H1 (cell line): ENCODE results near the gene PRR23E. TPM values are rescaled to one million over a fixed set of nuclear protein-coding genes. Genes with fewer than 3 reads are reported as not detected.

Source experiments
- CTCF ChIA-PET: fragments of 300-600 bp; sonication (Branson Sonifier 250); formaldehyde crosslinking; loops from one replicate; lab custom pipeline; 2021; ENCODE audit not compliant: partially characterized antibody; lab: Charles Lee
- POLR2A ChIA-PET: fragments of 300-600 bp; sonication (Branson Sonifier 250); formaldehyde crosslinking; loops from one replicate; lab custom pipeline; 2021; ENCODE audit warnings: inconsistent platforms; ENCODE audit not compliant: partially characterized antibody; lab: Charles Lee
- DNase-seq, 2 experiments: peaks; one replicate each; pipeline versions ENCODE4 v3.0.0 to v3.0.0-alpha.2; 2010 to 2022; ENCODE audit warnings: low spot score in 2 of 2, low read depth in 1 of 2, mixed read lengths in 1 of 2
- FAIRE-seq: peaks from 2 replicates; lab custom pipeline; 2011; peaks lifted over from hg19 to GRCh38; lab: Jason Lieb, UNC
- H2AFZ ChIP-seq: 2 replicates; pipeline ENCODE4 v1.8.1; 2012; ENCODE audit warnings: low read length, inconsistent platforms
- H2AK5ac ChIP-seq: 2 replicates; pipeline ENCODE4 v1.6.1; 2013; ENCODE audit warnings: low read depth, low read length
- H2BK120ac ChIP-seq: replicated peaks from 2 replicates; pipeline ENCODE3; 2013; ENCODE audit warnings: low read depth, low read length, inconsistent platforms
- H2BK12ac ChIP-seq: 2 replicates; pipeline ENCODE4 v1.6.1; 2013; ENCODE audit warnings: low read depth, low read length
- H2BK15ac ChIP-seq: 2 replicates; pipeline ENCODE4 v1.6.1; 2013; ENCODE audit warnings: low read length
- H2BK20ac ChIP-seq: 2 replicates; pipeline ENCODE4 v1.6.1; 2013; ENCODE audit warnings: low read length
- H2BK5ac ChIP-seq: 2 replicates; pipeline ENCODE4 v1.6.1; 2013; ENCODE audit warnings: low read depth, low read length
- H3K14ac ChIP-seq: 2 replicates; pipeline ENCODE4 v1.6.1; 2013; ENCODE audit warnings: inconsistent platforms; ENCODE audit not compliant: insufficient read length
- H3K18ac ChIP-seq: 2 replicates; pipeline ENCODE4 v1.6.1; 2013; ENCODE audit warnings: low read length; ENCODE audit errors: extremely low read depth
- H3K23ac ChIP-seq: 2 replicates; pipeline ENCODE4 v1.6.1; 2013; ENCODE audit warnings: inconsistent platforms; ENCODE audit not compliant: insufficient read length
- H3K23me2 ChIP-seq: 2 replicates; pipeline ENCODE4 v1.6.1; 2013; ENCODE audit warnings: low read depth, low read length
- H3K27ac ChIP-seq: 2 replicates; pipeline ENCODE4 v1.6.1; 2011; ENCODE audit warnings: low read depth, low read length, inconsistent platforms
- H3K27me3 ChIP-seq, 4 experiments: replicated peaks in 1 of 4; 1 replicate in 1 of 4; 2 replicates in 3 of 4; pipeline versions ENCODE4 v1.6.1 to v1.8.1; 2011 to 2013; ENCODE audit warnings: low read length in 3 of 4, mild to moderate bottlenecking in 3 of 4, inconsistent platforms in 2 of 4, mixed read lengths in 2 of 4, moderate library complexity in 1 of 4; ENCODE audit not compliant: control insufficient read depth in 3 of 4, insufficient read depth in 3 of 4; ENCODE audit errors: extremely low read depth in 1 of 4
- H3K36me3 ChIP-seq, 4 experiments: 2 replicates each; pipeline versions ENCODE4 v1.6.1 to v1.8.1; 2011 to 2013; ENCODE audit warnings: mild to moderate bottlenecking in 4 of 4, low read length in 3 of 4, moderate library complexity in 2 of 4, control low read depth in 1 of 4, inconsistent platforms in 1 of 4; ENCODE audit not compliant: insufficient read depth in 4 of 4, control insufficient read depth in 2 of 4
- H3K4ac ChIP-seq: replicated peaks from 2 replicates; pipeline ENCODE3; 2013; ENCODE audit warnings: low read length, low read depth, mixed read lengths, inconsistent platforms; ENCODE audit not compliant: insufficient read length
- H3K4me1 ChIP-seq, 4 experiments: replicated peaks in 1 of 4; 1 replicate in 1 of 4; 2 replicates in 3 of 4; pipeline versions ENCODE4 v1.6.1 to v1.8.1; 2011 to 2013; ENCODE audit warnings: low read length in 3 of 4, inconsistent platforms in 2 of 4, mixed read lengths in 1 of 4; ENCODE audit not compliant: insufficient read depth in 4 of 4, control insufficient read depth in 3 of 4
- H3K4me2 ChIP-seq, 2 experiments: 2 replicates each; pipeline versions ENCODE4 v1.6.1 to v1.8.1; 2011 to 2013; ENCODE audit warnings: low read depth in 2 of 2, low read length in 2 of 2, control low read depth in 1 of 2, inconsistent platforms in 1 of 2, mild to moderate bottlenecking in 1 of 2; ENCODE audit not compliant: insufficient read depth in 1 of 2
- H3K4me3 ChIP-seq, 4 experiments: fragments of 200-600, 300-600 bp in 1 of 4; sonication (generic), shearing (Covaris generic), sonication (Bioruptor Twin) in 1 of 4; 2 replicates each; pipeline versions ENCODE4 v1.5.1 to v1.8.1; 2011 to 2016; ENCODE audit warnings: low read length in 4 of 4, low read depth in 3 of 4, control low read depth in 2 of 4, inconsistent platforms in 2 of 4, mild to moderate bottlenecking in 2 of 4, mixed read lengths in 1 of 4, moderate library complexity in 1 of 4; ENCODE audit not compliant: insufficient read depth in 2 of 4; ENCODE audit errors: extremely low read depth in 1 of 4
- H3K56ac ChIP-seq: replicated peaks from 2 replicates; pipeline ENCODE3; 2013; ENCODE audit warnings: low read depth, mild to moderate bottlenecking, mixed read lengths, low read length, inconsistent platforms; ENCODE audit not compliant: insufficient read length
- H3K79me1 ChIP-seq: 2 replicates; pipeline ENCODE4 v1.6.1; 2013; ENCODE audit warnings: low read depth, low read length, control low read depth
- H3K79me2 ChIP-seq, 2 experiments: 2 replicates each; pipeline versions ENCODE4 v1.6.1 to v1.8.1; 2012 to 2013; ENCODE audit warnings: low read length in 2 of 2, mild to moderate bottlenecking in 2 of 2, inconsistent platforms in 1 of 2; ENCODE audit not compliant: insufficient read depth in 2 of 2, control insufficient read depth in 1 of 2
- H3K9ac ChIP-seq, 4 experiments: replicated peaks in 1 of 4; 1 replicate in 1 of 4; 2 replicates in 3 of 4; pipeline versions ENCODE4 v1.6.1 to v1.8.1; 2011 to 2013; ENCODE audit warnings: low read depth in 3 of 4, low read length in 3 of 4, control low read depth in 2 of 4, mild to moderate bottlenecking in 2 of 4, moderate library complexity in 2 of 4, inconsistent platforms in 1 of 4; ENCODE audit errors: extremely low read depth in 1 of 4
- H3K9me3 ChIP-seq, 2 experiments: 2 replicates each; pipeline versions ENCODE4 v1.6.1 to v1.8.1; 2012 to 2013; ENCODE audit warnings: mild to moderate bottlenecking in 2 of 2, moderate library complexity in 2 of 2, control low read depth in 1 of 2, inconsistent platforms in 1 of 2, low read depth in 1 of 2, low read length in 1 of 2, mixed read lengths in 1 of 2; ENCODE audit not compliant: insufficient read depth in 2 of 2
- H4K20me1 ChIP-seq, 2 experiments: replicated peaks in 1 of 2; 2 replicates each; pipeline versions ENCODE3 to v1.8.1; 2011 to 2013; ENCODE audit warnings: inconsistent platforms in 2 of 2, low read length in 2 of 2, mild to moderate bottlenecking in 1 of 2; ENCODE audit not compliant: insufficient read depth in 2 of 2, control insufficient read depth in 1 of 2
- H4K5ac ChIP-seq: 2 replicates; pipeline ENCODE4 v1.6.1; 2013; ENCODE audit warnings: low read length, low read depth, mixed read lengths, inconsistent platforms; ENCODE audit not compliant: insufficient read length
- H4K8ac ChIP-seq: 2 replicates; pipeline ENCODE4 v1.8.0; 2013; ENCODE audit warnings: mild to moderate bottlenecking, moderate library complexity, low read length, inconsistent platforms; ENCODE audit not compliant: insufficient read depth; ENCODE audit errors: extremely low read depth
- H4K91ac ChIP-seq: replicated peaks from 2 replicates; pipeline ENCODE3; 2013; ENCODE audit warnings: low read length, mixed read lengths, inconsistent platforms; ENCODE audit not compliant: insufficient read length
- WGBS, 2 experiments: shearing (Covaris generic) in 1 of 2; methylation state at CpG; one replicate each; pipeline versions ENCODE4 v1.1.6 to v1.1.7; 2013 to 2015; ENCODE audit warnings: low lambda C conversion rate in 2 of 2, mixed read lengths in 2 of 2, inconsistent platforms in 1 of 2, low coverage in 1 of 2, missing lambda C conversion rate in 1 of 2; ENCODE audit not compliant: insufficient replicate concordance in 2 of 2, insufficient coverage in 1 of 2, insufficient read length in 1 of 2; ENCODE audit errors: extremely low coverage in 1 of 2, missing lambda C conversion rate in 1 of 2; 5-methylcytosine and 5-hydroxymethylcytosine counted together
- polyA plus RNA-seq, 7 experiments: library from polyadenylated mRNA; depleted of rRNA in 3 of 7; stranded (reverse) in 5 of 7; unstranded in 2 of 7; fragments of >200 nt in 5 of 7; fragments of 200-250 nt in 2 of 7; gene quantifications; 1 replicate in 5 of 7; 2 replicates in 1 of 7; 4 replicates in 1 of 7; pipeline versions ENCODE4 v1.2.1 to v1.2.3, GENCODE V29; 2011 to 2013; ENCODE audit warnings: missing spikeins in 2 of 7, mixed read lengths in 2 of 7
- total RNA-seq: library from RNA; stranded (reverse); fragmentation: NEBNext Ultra II Directional; extraction: Animal tissue kit (Norgen Biotek cat#: 25700); gene quantifications from 2 replicates; pipeline ENCODE4 v1.2.1, GENCODE V29; 2021

PRR23E gene
- total and polyA plus RNA-seq, 2 of the 8 experiments (the other 6 are each of a cell fraction or from before 2014, with no cell fraction given), result not detected

DNA sequence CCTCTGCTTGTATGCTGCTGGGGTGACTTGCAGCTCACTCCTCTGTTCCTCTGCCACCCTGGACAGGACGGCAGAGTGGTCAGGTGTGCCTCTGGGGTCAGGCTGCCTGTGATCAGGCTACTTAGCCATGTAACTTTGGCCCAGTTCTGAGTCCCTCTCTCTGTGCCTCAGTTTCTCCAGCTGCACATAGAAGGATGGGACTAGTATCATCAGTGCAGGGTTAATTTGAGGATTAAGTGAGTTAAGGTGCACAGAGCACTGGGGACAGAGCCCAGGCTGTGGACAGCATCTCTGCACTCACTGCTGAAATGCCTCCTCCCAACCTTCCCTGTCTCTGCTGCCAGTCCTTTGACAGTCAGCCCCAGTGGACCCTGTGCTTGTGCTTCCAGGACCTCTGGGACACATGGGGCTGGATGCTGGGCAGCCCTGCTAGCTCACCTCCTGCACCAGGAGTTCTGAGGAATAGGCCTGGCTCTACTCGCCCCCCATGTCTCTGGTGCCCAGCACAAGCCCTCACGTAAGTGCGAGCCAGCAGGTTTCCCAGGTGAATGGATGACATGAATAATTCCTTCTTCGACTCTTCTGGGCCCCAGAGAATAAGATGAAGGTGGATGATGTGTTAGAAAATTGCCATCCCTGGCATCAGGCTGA lies 19.3 kb upstream of the PRR23E start:
- Histone ChIP-seq H2BK12ac (no peak overlapping the region), H2BK15ac (no peak overlapping the region), H2AK5ac (no peak overlapping the region; the same call in 1 of the 2 replicates), H2BK120ac (no peak overlapping the region), H3K4me2 (no peak overlapping the region), H3K9ac (no peak overlapping the region), H3K4me1 (peaks cover 0 to 3% (median 1%) of the 10 kb centered on the region in 4 experiments; a peak in 2 of 7 replicates), H2BK5ac (no peak overlapping the region), H3K4me3 (no peak overlapping the region), H2AFZ (no peak overlapping the region), H3K23me2 (no peaks in the 10 kb centered on the region), H2BK20ac (no peak overlapping the region), H3K4ac (peak overlapping the region; percentile 39), H3K79me2 (no peaks in the 10 kb centered on the region), H3K36me3 (no peaks in the 10 kb centered on the region), H3K9me3 (no peaks in the 10 kb centered on the region), H4K5ac (no peak overlapping the region), H4K20me1 (peaks cover 0 to 2% of the 10 kb centered on the region in 2 experiments), H4K91ac (no peak overlapping the region), H3K79me1 (no peaks in the 10 kb centered on the region), H4K8ac (no peak overlapping the region), H3K27ac (no peak overlapping the region), H3K56ac (no peak overlapping the region), H3K18ac (no peak overlapping the region), H3K23ac (no peak overlapping the region), H3K27me3 (no peaks in the 10 kb centered on the region; a peak in 1 of 7 replicates), H3K14ac (no peak overlapping the region)
- DNase-seq, result no peak
- POLR2A ChIA-PET, result no interaction called here
- WGBS, 2 experiments, result 94% methylated on average over 5 of the region's 5 CpGs; no CpG with 5 or more reads in 1 of the 2 experiments
- CTCF ChIA-PET, result interaction anchor here (1.3 to 2.1 kb wide), 3 partner anchors 10 to 14 kb away, joined by 4 to 9 read pairs (median 5); no protein-coding TSS in a partner anchor
- no peak for FAIRE-seq
